ENCODE measurements around the gene COTL1. TPM values are rescaled to one million over a fixed set of nuclear protein-coding genes. Genes with fewer than 3 reads are reported as not detected.

COTL1 gene
- polyA plus RNA-seq, 1 of the 3 experiments (the other 2 are of a cell fraction) = 91.6 TPM

DNA sequence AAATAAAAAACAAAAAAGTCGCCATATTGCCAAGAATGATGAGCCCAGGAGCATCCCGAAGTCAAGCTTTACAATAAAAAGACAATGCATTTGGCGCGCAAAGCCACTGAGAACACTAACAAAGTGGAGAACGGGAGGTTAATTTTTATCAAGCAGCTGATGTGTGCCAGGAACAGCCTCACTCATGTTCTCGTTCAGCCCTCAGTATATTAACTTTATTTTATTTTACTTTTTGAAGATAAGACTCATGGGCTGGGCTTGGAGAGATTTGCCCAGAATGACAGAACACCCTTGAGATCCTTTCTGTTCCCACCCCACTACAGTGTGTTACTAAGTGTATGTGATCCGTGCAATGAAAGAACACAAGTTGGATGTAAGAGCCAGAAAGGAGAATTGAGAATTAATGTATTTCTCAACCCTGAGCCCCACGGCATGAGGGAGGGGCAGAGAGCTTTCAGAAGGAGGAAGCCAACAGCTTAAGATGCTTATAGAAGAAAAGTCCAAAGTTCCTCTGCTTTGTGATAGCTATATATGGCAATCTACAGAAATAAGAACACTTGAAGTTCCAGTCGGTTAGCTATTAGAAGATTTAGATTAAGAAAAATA, 48.4 kb downstream of the COTL1 start:
- DNase-seq = no peak
- H3K4me2 ChIP-seq = no peak overlapping the region
- no peaks in the 10 kb centered on the region for H4K20me1 ChIP-seq (ENCODE audit: insufficient read depth)
- no peaks in the 10 kb centered on the region for H3K4me1 ChIP-seq (ENCODE audit: control insufficient read depth in 1 of 2, insufficient read depth in 2 of 2, low read depth in 1 of 2, low read length in 1 of 2)
- no peak overlapping the region for H3K9ac ChIP-seq
- H2AFZ ChIP-seq (ENCODE audit: low read depth) = no peak overlapping the region
- no peak overlapping the region for H3K27ac ChIP-seq (ENCODE audit: low read depth in 2 of 2, low read length in 1 of 2)
- H3K9me2 ChIP-seq = no peaks in the 10 kb centered on the region
- H3F3A ChIP-seq (replicated peaks; ENCODE audit: insufficient read depth) = peaks cover 17% of the 10 kb centered on the region
- no peak overlapping the region for H3K4me3 ChIP-seq (ENCODE audit: low read depth in 2 of 2, low read length in 1 of 2)
- CTCF ChIA-PET = interaction anchor here (1.0 to 1.3 kb wide), 4 partner anchors 13 to 169 kb away, joined by 3 read pairs; no protein-coding TSS in a partner anchor
- TF ChIP-seq RXRA (IDR thresholded peaks at IDR 0.05; ENCODE audit: borderline replicate concordance, low read depth) (no peak), EP300 (IDR thresholded peaks at IDR 0.05; ENCODE audit: borderline replicate concordance in 1 of 2, low read depth in 1 of 2, low read length in 1 of 2) (no peak), RCOR1 (IDR thresholded peaks at IDR 0.05; ENCODE audit: low read length) (no peak), USF2 (IDR thresholded peaks at IDR 0.05; ENCODE audit: borderline replicate concordance, low read depth, low read length) (no peak), ELF1 (IDR thresholded peaks at IDR 0.05) (no peak), CHD2 (IDR thresholded peaks at IDR 0.05; ENCODE audit: low read length, partially characterized antibody) (no peak), JUND (IDR thresholded peaks at IDR 0.05) (no peak), GABPA (IDR thresholded peaks at IDR 0.05; ENCODE audit: low read depth) (no peak), FOSL2 (IDR thresholded peaks at IDR 0.05; ENCODE audit: borderline replicate concordance, low read depth) (no peak), POLR2AphosphoS5 (IDR thresholded peaks at IDR 0.05; ENCODE audit: low read depth, low read length) (no peak), NFIC (IDR thresholded peaks at IDR 0.05; ENCODE audit: borderline replicate concordance) (no peak), SMC3 (IDR thresholded peaks at IDR 0.05; ENCODE audit: low read depth, low read length) (no peak), FOXM1 (IDR thresholded peaks at IDR 0.05; ENCODE audit: low read depth) (no peak), MAX (IDR thresholded peaks at IDR 0.05; ENCODE audit: low read depth) (no peak)
- TF ChIP-seq, protein P1, sequence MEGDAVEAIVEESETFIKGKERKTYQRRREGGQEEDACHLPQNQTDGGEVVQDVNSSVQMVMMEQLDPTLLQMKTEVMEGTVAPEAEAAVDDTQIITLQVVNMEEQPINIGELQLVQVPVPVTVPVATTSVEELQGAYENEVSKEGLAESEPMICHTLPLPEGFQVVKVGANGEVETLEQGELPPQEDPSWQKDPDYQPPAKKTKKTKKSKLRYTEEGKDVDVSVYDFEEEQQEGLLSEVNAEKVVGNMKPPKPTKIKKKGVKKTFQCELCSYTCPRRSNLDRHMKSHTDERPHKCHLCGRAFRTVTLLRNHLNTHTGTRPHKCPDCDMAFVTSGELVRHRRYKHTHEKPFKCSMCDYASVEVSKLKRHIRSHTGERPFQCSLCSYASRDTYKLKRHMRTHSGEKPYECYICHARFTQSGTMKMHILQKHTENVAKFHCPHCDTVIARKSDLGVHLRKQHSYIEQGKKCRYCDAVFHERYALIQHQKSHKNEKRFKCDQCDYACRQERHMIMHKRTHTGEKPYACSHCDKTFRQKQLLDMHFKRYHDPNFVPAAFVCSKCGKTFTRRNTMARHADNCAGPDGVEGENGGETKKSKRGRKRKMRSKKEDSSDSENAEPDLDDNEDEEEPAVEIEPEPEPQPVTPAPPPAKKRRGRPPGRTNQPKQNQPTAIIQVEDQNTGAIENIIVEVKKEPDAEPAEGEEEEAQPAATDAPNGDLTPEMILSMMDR (IDR thresholded peaks at IDR 0.05) = no peak
- TF ChIP-seq, protein P2, sequence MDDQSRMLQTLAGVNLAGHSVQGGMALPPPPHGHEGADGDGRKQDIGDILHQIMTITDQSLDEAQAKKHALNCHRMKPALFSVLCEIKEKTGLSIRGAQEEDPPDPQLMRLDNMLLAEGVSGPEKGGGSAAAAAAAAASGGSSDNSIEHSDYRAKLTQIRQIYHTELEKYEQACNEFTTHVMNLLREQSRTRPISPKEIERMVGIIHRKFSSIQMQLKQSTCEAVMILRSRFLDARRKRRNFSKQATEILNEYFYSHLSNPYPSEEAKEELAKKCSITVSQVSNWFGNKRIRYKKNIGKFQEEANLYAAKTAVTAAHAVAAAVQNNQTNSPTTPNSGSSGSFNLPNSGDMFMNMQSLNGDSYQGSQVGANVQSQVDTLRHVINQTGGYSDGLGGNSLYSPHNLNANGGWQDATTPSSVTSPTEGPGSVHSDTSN (IDR thresholded peaks at IDR 0.05) = no peak
- no peaks in the 10 kb centered on the region for H3K27me3 ChIP-seq (ENCODE audit: insufficient read depth)
- peaks cover 52% of the 10 kb centered on the region for H3K79me2 ChIP-seq (ENCODE audit: insufficient read depth)
- peaks cover 10 to 38% of the 10 kb centered on the region in 2 experiments for H3K36me3 ChIP-seq (replicated peaks in 1 of 2; ENCODE audit: control insufficient read depth in 1 of 2, insufficient read depth in 2 of 2, low read length in 1 of 2)
- peaks cover 5% of the 10 kb centered on the region; the same call in 1 of the 2 replicates for H3K9me3 ChIP-seq
- 80% methylated on average over 9 of the region's 9 CpGs for WGBS (ENCODE audit: low lambda C conversion rate)
- POLR2A ChIA-PET = no interaction called here

Data from SK-N-SH (cell line).